ENCODE data around the gene CNOT1.

Gene CNOT1

GRCh38 chr16:58501242-58502131 is 128.1 kb downstream of the CNOT1 start:
- H3K9me3 ChIP-seq (ENCODE audit: control insufficient read depth in 2 of 2, low read length in 2 of 2), result no peaks in the 10 kb centered on the region
- H3K4me1 ChIP-seq (ENCODE audit: control insufficient read depth, insufficient read depth, low read length), result peaks cover 16% of the 10 kb centered on the region
- peak overlapping the region; percentile 40 to 60 for H3K4me3 ChIP-seq (ENCODE audit: low read length in 2 of 2)
- peak overlapping the region; percentile 9 to 21 for H3K9ac ChIP-seq (ENCODE audit: low read length in 2 of 2)
- H3K27ac ChIP-seq (ENCODE audit: low read length), result no peak overlapping the region
- peaks cover 26 to 27% of the 10 kb centered on the region in 2 donors for H3K27me3 ChIP-seq (ENCODE audit: control insufficient read depth in 1 of 2, insufficient read depth in 2 of 2, low read length in 2 of 2)
- H3K36me3 ChIP-seq (ENCODE audit: control insufficient read depth in 2 of 2, insufficient read depth in 2 of 2, low read length in 2 of 2), result no peaks in the 10 kb centered on the region

- Histone ChIP-seq H3K27me3 (ENCODE audit: control insufficient read depth in 1 of 2, insufficient read depth in 2 of 2, low read length in 2 of 2) (peaks cover 26 to 27% of the 10 kb centered on the region in 2 donors), H3K4me1 (ENCODE audit: control insufficient read depth, insufficient read depth, low read length) (peaks cover 16% of the 10 kb centered on the region), H3K27ac (ENCODE audit: low read length) (no peak overlapping the region), H3K4me3 (ENCODE audit: low read length in 2 of 2) (peak overlapping the region; percentile 40 to 60), H3K9ac (ENCODE audit: low read length in 2 of 2) (no peak overlapping the region), H3K9me3 (ENCODE audit: control insufficient read depth in 2 of 2, low read length in 2 of 2) (no peaks in the 10 kb centered on the region), H3K36me3 (ENCODE audit: control insufficient read depth in 2 of 2, insufficient read depth in 2 of 2, low read length in 2 of 2) (no peaks in the 10 kb centered on the region)
Measured at GRCh38 chr16:58500430-58501241, 129.0 kb downstream of the CNOT1 start.

DNA sequence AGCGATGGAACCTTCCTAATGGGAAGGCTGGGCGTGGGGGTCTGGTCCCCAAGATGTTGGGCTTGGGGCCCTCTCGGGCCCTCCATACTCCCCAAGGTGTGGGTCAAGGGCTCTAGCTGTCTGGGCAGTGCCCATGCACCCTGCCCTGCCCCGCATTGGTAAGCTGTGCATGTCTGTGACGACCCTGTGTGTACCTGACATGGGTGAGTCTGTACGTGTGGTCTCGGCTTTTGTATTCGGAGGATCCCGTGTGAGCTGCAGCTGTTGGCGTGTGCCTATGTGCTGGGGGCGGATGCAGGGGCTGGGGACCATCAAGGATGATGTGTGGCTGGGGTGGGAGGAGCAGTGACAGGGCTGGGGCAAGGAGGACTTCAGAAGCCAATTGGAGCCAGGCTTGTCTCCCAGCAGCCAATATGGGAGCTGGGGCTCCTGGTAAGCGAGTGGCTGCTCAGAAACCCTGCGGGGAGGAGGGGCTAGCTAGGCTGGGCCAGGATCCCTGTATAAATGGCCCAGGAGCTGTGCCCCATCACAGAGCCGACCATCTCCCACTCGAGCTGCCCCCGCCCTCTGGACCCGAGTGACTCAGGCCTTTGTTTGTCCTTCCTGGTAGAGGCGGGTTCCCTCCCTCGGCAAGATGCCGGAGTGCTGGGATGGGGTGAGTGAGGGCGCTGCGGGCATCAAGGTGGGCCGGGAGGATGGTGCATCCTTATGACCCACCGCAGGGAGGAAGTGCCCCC is 129.8 kb downstream of the CNOT1 start, which contains the start of gene NDRG4:
Gene NDRG4, plus strand, starts transcription at position 529 of the 737 bp plus-strand sequence. Its CDS starts 106 bp downstream, at position 635.
- no peak within 1 kb of the TSS for H3K27ac ChIP-seq (ENCODE audit: low read length)
- H3K4me1 ChIP-seq (ENCODE audit: control insufficient read depth, insufficient read depth, low read length), result peaks cover 20% of the 10 kb centered on the region
- no peaks in the 10 kb centered on the region for H3K9me3 ChIP-seq (ENCODE audit: control insufficient read depth in 2 of 2, low read length in 2 of 2)
- no peak within 1 kb of the TSS for H3K9ac ChIP-seq (ENCODE audit: low read length in 2 of 2)
- H3K27me3 ChIP-seq (ENCODE audit: control insufficient read depth in 1 of 2, insufficient read depth in 2 of 2, low read length in 2 of 2), result peaks cover 26 to 27% of the 10 kb centered on the region in 2 donors
- H3K36me3 ChIP-seq (ENCODE audit: control insufficient read depth in 2 of 2, insufficient read depth in 2 of 2, low read length in 2 of 2), result no peaks in the 10 kb centered on the region
- H3K4me3 ChIP-seq (ENCODE audit: low read length in 2 of 2), result peak within 1 kb of the TSS in 1 of 2 donors; percentile 49

DNA sequence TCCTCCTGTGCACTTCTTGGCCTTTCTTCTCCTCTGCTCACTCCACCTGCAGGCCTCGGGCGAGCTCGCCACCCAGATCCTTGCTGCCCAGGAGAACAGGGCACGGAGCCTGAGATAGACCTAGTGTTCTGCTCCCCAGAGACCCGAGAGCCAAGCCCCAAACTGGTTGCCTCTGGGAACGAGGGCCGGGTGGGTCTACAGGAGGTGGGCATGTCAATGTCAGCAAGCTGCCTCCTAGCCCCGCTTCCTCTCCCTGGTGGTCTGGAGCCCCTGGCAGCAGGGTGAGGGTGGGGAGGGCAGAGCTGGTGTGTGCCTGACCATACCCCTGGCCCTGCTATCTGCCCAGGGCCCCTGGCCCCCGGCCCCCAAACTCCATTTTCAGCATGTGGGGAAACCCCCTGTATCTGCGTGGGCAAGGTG is 130.5 kb downstream of the CNOT1 start:
- H3K36me3 ChIP-seq (ENCODE audit: control insufficient read depth in 2 of 2, insufficient read depth in 2 of 2, low read length in 2 of 2), result no peaks in the 10 kb centered on the region
- no peak overlapping the region for H3K27ac ChIP-seq (ENCODE audit: low read length)
- peaks cover 26 to 27% of the 10 kb centered on the region in 2 donors for H3K27me3 ChIP-seq (ENCODE audit: control insufficient read depth in 1 of 2, insufficient read depth in 2 of 2, low read length in 2 of 2)
- H3K9ac ChIP-seq (ENCODE audit: low read length in 2 of 2), result no peak overlapping the region
- no peak overlapping the region for H3K4me3 ChIP-seq (ENCODE audit: low read length in 2 of 2)
- H3K4me1 ChIP-seq (ENCODE audit: control insufficient read depth, insufficient read depth, low read length), result peaks cover 20% of the 10 kb centered on the region
- H3K9me3 ChIP-seq (ENCODE audit: control insufficient read depth in 2 of 2, low read length in 2 of 2), result no peaks in the 10 kb centered on the region

DNA sequence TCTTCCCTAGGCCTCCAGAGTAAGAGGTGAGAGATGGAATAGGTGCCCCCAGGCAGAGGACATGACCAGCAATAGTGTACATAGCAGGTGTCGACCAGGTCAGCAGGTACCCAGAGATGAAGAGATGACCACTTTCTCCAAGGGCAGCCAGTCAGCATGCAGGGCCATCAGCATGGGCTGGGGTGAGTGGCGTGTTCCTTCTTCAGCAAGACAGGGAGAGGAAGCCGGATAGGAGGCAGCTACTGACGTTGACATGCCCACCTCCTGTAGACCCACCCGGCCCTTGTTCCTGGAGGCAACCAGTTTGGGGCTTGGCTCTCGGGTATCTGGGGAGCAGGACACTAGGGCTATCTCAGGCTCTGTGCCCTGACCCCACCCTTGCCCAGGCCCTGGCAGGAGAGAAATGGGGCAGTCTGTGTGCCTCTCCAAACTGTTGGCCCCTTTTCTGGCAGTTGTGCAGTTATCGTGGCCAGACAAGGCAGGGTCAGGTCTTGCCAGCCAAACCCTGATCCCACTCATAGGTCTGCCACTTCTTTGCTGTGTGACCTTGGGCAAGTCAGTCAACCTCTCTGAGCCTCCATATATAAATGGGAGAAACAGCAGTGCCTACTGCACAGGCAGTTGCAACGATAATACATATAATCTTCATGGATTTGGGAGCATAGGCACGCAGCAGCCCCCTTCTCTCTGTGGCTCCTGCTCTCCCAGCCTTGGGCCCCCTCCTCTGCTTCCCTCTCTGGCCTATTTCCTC is 131.1 kb downstream of the CNOT1 start:
- no peaks in the 10 kb centered on the region for H3K9me3 ChIP-seq (ENCODE audit: control insufficient read depth in 2 of 2, low read length in 2 of 2)
- peaks cover 26 to 27% of the 10 kb centered on the region in 2 donors for H3K27me3 ChIP-seq (ENCODE audit: control insufficient read depth in 1 of 2, insufficient read depth in 2 of 2, low read length in 2 of 2)
- H3K4me3 ChIP-seq (ENCODE audit: low read length in 2 of 2), result no peak overlapping the region
- no peaks in the 10 kb centered on the region for H3K36me3 ChIP-seq (ENCODE audit: control insufficient read depth in 2 of 2, insufficient read depth in 2 of 2, low read length in 2 of 2)
- no peak overlapping the region for H3K9ac ChIP-seq (ENCODE audit: low read length in 2 of 2)
- no peak overlapping the region for H3K27ac ChIP-seq (ENCODE audit: low read length)
- H3K4me1 ChIP-seq (ENCODE audit: control insufficient read depth, insufficient read depth, low read length), result peaks cover 20% of the 10 kb centered on the region

- Histone ChIP-seq H3K27ac (ENCODE audit: low read length) (no peak overlapping the region), H3K4me1 (ENCODE audit: control insufficient read depth, insufficient read depth, low read length) (peaks cover 20% of the 10 kb centered on the region), H3K9ac (ENCODE audit: low read length in 2 of 2) (no peak overlapping the region)
Measured at GRCh38 chr16:58497935-58498334, 131.7 kb downstream of the CNOT1 start.

GRCh38 chr16:58497468-58497867 is 132.2 kb downstream of the CNOT1 start:
- H3K4me1 ChIP-seq (ENCODE audit: control insufficient read depth, insufficient read depth, low read length), result peaks cover 20% of the 10 kb centered on the region
- H3K27me3 ChIP-seq (ENCODE audit: control insufficient read depth in 1 of 2, insufficient read depth in 2 of 2, low read length in 2 of 2), result peaks cover 18 to 23% of the 10 kb centered on the region in 2 donors
- no peak overlapping the region for H3K9ac ChIP-seq (ENCODE audit: low read length in 2 of 2)
- H3K36me3 ChIP-seq (ENCODE audit: control insufficient read depth in 2 of 2, insufficient read depth in 2 of 2, low read length in 2 of 2), result no peaks in the 10 kb centered on the region
- H3K4me3 ChIP-seq (ENCODE audit: low read length in 2 of 2), result no peak overlapping the region
- no peaks in the 10 kb centered on the region for H3K9me3 ChIP-seq (ENCODE audit: control insufficient read depth in 2 of 2, low read length in 2 of 2)
- H3K27ac ChIP-seq (ENCODE audit: low read length), result no peak overlapping the region

More at GRCh38 chr16:58497935-58498334, 131.7 kb downstream of the CNOT1 start:
- Histone ChIP-seq H3K9me3 (ENCODE audit: control insufficient read depth in 2 of 2, low read length in 2 of 2) (no peaks in the 10 kb centered on the region), H3K36me3 (ENCODE audit: control insufficient read depth in 2 of 2, insufficient read depth in 2 of 2, low read length in 2 of 2) (no peaks in the 10 kb centered on the region), H3K4me3 (ENCODE audit: low read length in 2 of 2) (no peak overlapping the region), H3K27me3 (ENCODE audit: control insufficient read depth in 1 of 2, insufficient read depth in 2 of 2, low read length in 2 of 2) (peaks cover 23 to 27% of the 10 kb centered on the region in 2 donors)

- Histone ChIP-seq H3K9ac (ENCODE audit: low read length in 2 of 2) (no peak overlapping the region), H3K4me3 (ENCODE audit: low read length in 2 of 2) (peak overlapping the region in 1 of 2 donors; percentile 22), H3K9me3 (ENCODE audit: control insufficient read depth in 2 of 2, low read length in 2 of 2) (no peaks in the 10 kb centered on the region), H3K36me3 (ENCODE audit: control insufficient read depth in 2 of 2, insufficient read depth in 2 of 2, low read length in 2 of 2) (no peaks in the 10 kb centered on the region), H3K4me1 (ENCODE audit: control insufficient read depth, insufficient read depth, low read length) (peaks cover 9% of the 10 kb centered on the region), H3K27ac (ENCODE audit: low read length) (peak overlapping the region; percentile 37), H3K27me3 (ENCODE audit: control insufficient read depth in 1 of 2, insufficient read depth in 2 of 2, low read length in 2 of 2) (peaks cover 4 to 7% of the 10 kb centered on the region in 2 donors)
Measured at GRCh38 chr16:58495521-58496331, 133.9 kb downstream of the CNOT1 start.

GRCh38 chr16:58494981-58495520 is 134.6 kb downstream of the CNOT1 start:
- Histone ChIP-seq H3K9ac (ENCODE audit: low read length in 2 of 2) (no peak overlapping the region), H3K4me1 (ENCODE audit: control insufficient read depth, insufficient read depth, low read length) (peaks cover 5% of the 10 kb centered on the region), H3K27ac (ENCODE audit: low read length) (peak overlapping the region; percentile 37), H3K36me3 (ENCODE audit: control insufficient read depth in 2 of 2, insufficient read depth in 2 of 2, low read length in 2 of 2) (no peaks in the 10 kb centered on the region), H3K9me3 (ENCODE audit: control insufficient read depth in 2 of 2, low read length in 2 of 2) (no peaks in the 10 kb centered on the region), H3K4me3 (ENCODE audit: low read length in 2 of 2) (peak overlapping the region in 1 of 2 donors; percentile 22), H3K27me3 (ENCODE audit: control insufficient read depth in 1 of 2, insufficient read depth in 2 of 2, low read length in 2 of 2) (peaks cover 0 to 1% of the 10 kb centered on the region in 2 donors)
